Tibial artery (tissue), 4 donors: ENCODE data around the gene RELL1.

Experiments
- DNase-seq, 2 donors: peaks; one replicate each; pipeline ENCODE4 v3.0.0-alpha.2; 2019
- H3K27ac ChIP-seq, 2 donors: fragments of 200-600 bp; sonication (generic) in 1 of 2; 1 replicate in 1 of 2; 2 replicates in 1 of 2; pipeline ENCODE4 v1.5.1; 2018 to 2019; ENCODE audit warnings: mild to moderate bottlenecking in 1 of 2
- H3K27me3 ChIP-seq, 2 donors: fragments of 200-600 bp; sonication (generic) in 1 of 2; one replicate each; pipeline versions ENCODE4 v1.5.1 to v1.6.0; 2016 to 2019
- H3K36me3 ChIP-seq, 3 donors: fragments of 200-600 bp; sonication (generic) in 2 of 3; one replicate each; pipeline ENCODE4 v1.5.1; 2016 to 2019; ENCODE audit warnings: mild to moderate bottlenecking in 2 of 3
- H3K4me1 ChIP-seq, 4 donors: fragments of 200-600 bp; sonication (generic) in 2 of 4; 1 replicate in 3 of 4; 2 replicates in 1 of 4; pipeline ENCODE4 v1.5.1; 2016 to 2019
- H3K4me3 ChIP-seq, 2 donors: fragments of 200-600 bp; sonication (generic) in 1 of 2; 1 replicate in 1 of 2; 2 replicates in 1 of 2; pipeline ENCODE4 v1.5.1; 2018 to 2019; ENCODE audit warnings: mild to moderate bottlenecking in 2 of 2
- H3K9me3 ChIP-seq, 3 donors: fragments of 200-600 bp; sonication (generic) in 1 of 3; one replicate each; pipeline ENCODE4 v1.5.1; 2016 to 2019
- CTCF ChIP-seq, 2 experiments: fragments of 200-600 bp in 1 of 2; fragments of 450-650 bp in 1 of 2; IDR thresholded peaks; one replicate each; pipeline ENCODE4 v1.5.1; 2017 to 2019; ENCODE audit warnings: antibody characterized with exemption in 2 of 2, mild to moderate bottlenecking in 1 of 2, moderate library complexity in 1 of 2
- intact Hi-C: fragments of 100-400 bp; cut with DNase I; formaldehyde crosslinking; loops from one replicate; pipeline ENCODE4 v1.15.0; 2023; ENCODE audit warnings: low total_unique reads

The RELL1 gene

GRCh38 chr4:37645736-37646135 is 40.4 kb downstream of the RELL1 start:
- peaks cover 0 to 25% (median 14%) of the 10 kb centered on the region in 3 donors for H3K36me3 ChIP-seq
- H3K4me3 ChIP-seq, result no peak overlapping the region
- TF ChIP-seq CTCF (IDR thresholded peaks at IDR 0.05), result no peak
- no peaks in the 10 kb centered on the region for H3K9me3 ChIP-seq
- H3K4me1 ChIP-seq, result peaks cover 0 to 18% (median 3%) of the 10 kb centered on the region in 4 donors
- intact Hi-C loops, result no loop called here
- DNase-seq, result no peak
- H3K27me3 ChIP-seq, result no peaks in the 10 kb centered on the region
- peak overlapping the region in 1 of 2 donors; percentile 9 for H3K27ac ChIP-seq

GRCh38 chr4:37644962-37645361 is 41.2 kb downstream of the RELL1 start:
- H3K27me3 ChIP-seq, result no peaks in the 10 kb centered on the region
- H3K27ac ChIP-seq, result peak overlapping the region in 1 of 2 donors; percentile 32
- peak in 1 of 2 donors; percentile 80 for DNase-seq
- intact Hi-C loops, result no loop called here
- H3K4me1 ChIP-seq, result peaks cover 0 to 18% (median 3%) of the 10 kb centered on the region in 4 donors
- H3K36me3 ChIP-seq, result peaks cover 0 to 25% (median 14%) of the 10 kb centered on the region in 3 donors
- no peak overlapping the region for H3K4me3 ChIP-seq
- no peaks in the 10 kb centered on the region for H3K9me3 ChIP-seq
- no peak for TF ChIP-seq CTCF (IDR thresholded peaks at IDR 0.05)

- Histone ChIP-seq H3K4me3 (no peak overlapping the region), H3K36me3 (peaks cover 0 to 21% (median 15%) of the 10 kb centered on the region in 3 donors), H3K4me1 (peaks cover 0 to 14% (median 0%) of the 10 kb centered on the region in 4 donors), H3K27ac (no peak overlapping the region), H3K9me3 (no peaks in the 10 kb centered on the region), H3K27me3 (no peaks in the 10 kb centered on the region)
- no peak for TF ChIP-seq CTCF (IDR thresholded peaks at IDR 0.05)
- intact Hi-C loops, result no loop called here
- DNase-seq, result no peak
Measured at GRCh38 chr4:37641886-37642849, 44.0 kb downstream of the RELL1 start.

- no peak for TF ChIP-seq CTCF (IDR thresholded peaks at IDR 0.05)
- intact Hi-C loops, result no loop called here
- Histone ChIP-seq H3K36me3 (peaks cover 0 to 18% (median 14%) of the 10 kb centered on the region in 3 donors), H3K9me3 (no peaks in the 10 kb centered on the region), H3K4me1 (peaks cover 0 to 14% (median 0%) of the 10 kb centered on the region in 4 donors), H3K27me3 (no peaks in the 10 kb centered on the region), H3K27ac (no peak overlapping the region), H3K4me3 (no peak overlapping the region)
- DNase-seq, result no peak
Measured at GRCh38 chr4:37641352-37641751, 44.8 kb downstream of the RELL1 start.

GRCh38 chr4:37639551-37640285 is 46.5 kb downstream of the RELL1 start:
- intact Hi-C loops, result no loop called here
- no peak for TF ChIP-seq CTCF (IDR thresholded peaks at IDR 0.05)

More at GRCh38 chr4:37639551-37640285, 46.5 kb downstream of the RELL1 start:
- DNase-seq, result no peak
- no peaks in the 10 kb centered on the region for H3K9me3 ChIP-seq
- H3K36me3 ChIP-seq, result peaks cover 2 to 18% (median 8%) of the 10 kb centered on the region in 3 donors
- H3K27ac ChIP-seq, result no peak overlapping the region
- no peaks in the 10 kb centered on the region for H3K27me3 ChIP-seq
- H3K4me1 ChIP-seq, result peaks cover 0 to 8% (median 0%) of the 10 kb centered on the region in 4 donors
- H3K4me3 ChIP-seq, result no peak overlapping the region
